ENCODE measurements around the gene BOK.
"Not testable (repeated sequence)": the region's sequence is repeated elsewhere in the genome, so short reads cannot be mapped to it uniquely, and the experiment has no call there.

Gene BOK

GRCh38 chr2:241558532-241559322, at the start of gene BOK:
Gene BOK (plus strand): TSS chr2:241558745. CDS start chr2:241559484, 739 bp downstream.
- no peak for DNase-seq (ENCODE audit: low read depth)

DNA sequence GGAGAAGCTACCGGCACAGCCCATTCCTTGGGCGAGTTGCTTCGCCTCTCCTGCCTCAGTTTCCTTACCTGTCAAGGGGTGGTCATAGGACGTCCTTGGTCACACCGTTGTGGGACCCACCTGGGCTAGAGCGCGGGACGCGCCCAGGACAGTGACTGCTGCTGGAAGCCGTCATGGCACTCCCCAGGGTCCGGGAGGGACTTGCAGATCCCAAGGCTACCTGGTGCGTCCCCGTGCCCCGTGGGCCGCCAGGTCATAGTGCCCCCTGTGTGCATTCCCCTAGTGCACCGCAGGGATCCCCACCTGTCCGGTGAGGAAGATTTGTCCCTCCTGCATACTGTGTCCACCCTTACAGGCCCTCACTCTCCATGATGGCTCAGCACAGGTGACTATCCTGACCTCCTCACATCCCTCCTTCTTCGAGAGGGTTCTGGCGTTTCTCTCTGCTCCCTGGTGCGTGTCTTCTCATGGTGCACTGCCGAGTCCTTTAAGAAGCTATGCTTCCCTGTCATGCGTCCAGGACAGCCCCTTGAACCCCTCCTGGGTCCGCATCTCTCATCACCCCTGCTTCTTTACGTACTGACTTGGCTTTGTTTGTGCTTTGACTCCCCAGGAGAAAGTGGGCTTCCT, 49.3 kb upstream of the BOK start:
- no peak for DNase-seq (ENCODE audit: low read depth)

- DNase-seq (ENCODE audit: low read depth): no peak
Observed at GRCh38 chr2:241511091-241511741, 47.3 kb upstream of the BOK start.

GRCh38 chr2:241514553-241514952, 44.0 kb upstream of the BOK start:
- DNase-seq (ENCODE audit: low read depth): no peak

DNA sequence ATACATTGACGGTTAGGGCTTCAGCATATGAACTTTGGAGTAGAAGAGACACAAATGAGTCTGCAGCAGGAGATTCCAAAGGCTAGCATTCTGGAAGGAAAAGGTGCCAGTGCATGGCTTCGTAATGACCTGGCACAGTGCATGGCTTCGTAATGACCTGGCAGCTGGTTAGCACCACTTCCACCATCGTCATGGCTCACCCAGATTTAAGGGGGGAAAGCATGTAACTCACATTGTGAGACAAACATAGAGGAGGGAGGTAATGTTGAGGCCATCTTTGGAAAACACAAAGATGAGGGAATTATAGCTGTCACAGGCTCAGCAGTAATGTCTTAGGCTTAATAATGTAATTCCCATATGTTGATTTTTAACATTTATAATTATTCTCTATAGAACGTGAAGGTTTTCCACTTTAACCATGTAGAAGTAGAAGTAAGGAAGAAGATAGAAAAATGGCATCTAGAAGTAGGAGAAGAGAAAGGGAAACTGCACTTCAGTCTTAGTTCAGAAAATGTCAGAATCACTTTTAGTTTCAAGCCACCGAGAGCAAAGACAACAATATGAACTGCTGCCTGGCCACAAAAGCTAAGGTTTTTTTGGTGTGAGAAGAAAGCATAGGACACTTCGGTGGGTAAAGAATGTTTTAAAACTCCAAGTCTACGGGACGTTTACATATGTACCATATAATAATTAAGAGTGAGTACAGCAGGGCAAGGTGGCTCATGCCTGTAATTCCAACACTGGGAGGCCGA, 43.4 kb upstream of the BOK start:
- DNase-seq (ENCODE audit: low read depth): no peak

- no peak for DNase-seq (ENCODE audit: low read depth)
Observed at GRCh38 chr2:241516520-241516965, 42.0 kb upstream of the BOK start.

- no peak for DNase-seq (ENCODE audit: low read depth)
Observed at GRCh38 chr2:241517297-241517696, 41.2 kb upstream of the BOK start.

DNA sequence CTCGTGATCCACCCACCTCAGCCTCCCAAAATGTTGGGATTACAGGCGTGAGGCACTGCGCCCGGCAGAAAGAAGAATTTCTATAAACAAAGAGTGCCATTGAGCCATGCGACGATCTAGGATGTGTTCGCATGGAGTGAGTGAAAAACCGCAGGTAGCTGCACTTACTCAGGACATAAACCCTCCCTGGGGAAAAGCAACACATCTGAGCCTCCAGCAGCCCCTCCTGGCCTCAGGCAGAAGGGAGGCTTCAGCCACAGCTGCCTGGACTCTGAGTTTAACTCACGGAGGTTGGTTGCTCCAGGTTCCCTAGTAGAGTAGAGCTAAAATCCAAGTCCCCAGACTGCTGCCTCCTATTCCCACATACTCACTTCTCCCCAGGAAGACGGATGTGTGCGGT, 38.9 kb upstream of the BOK start:
- DNase-seq (ENCODE audit: low read depth): no peak

DNA sequence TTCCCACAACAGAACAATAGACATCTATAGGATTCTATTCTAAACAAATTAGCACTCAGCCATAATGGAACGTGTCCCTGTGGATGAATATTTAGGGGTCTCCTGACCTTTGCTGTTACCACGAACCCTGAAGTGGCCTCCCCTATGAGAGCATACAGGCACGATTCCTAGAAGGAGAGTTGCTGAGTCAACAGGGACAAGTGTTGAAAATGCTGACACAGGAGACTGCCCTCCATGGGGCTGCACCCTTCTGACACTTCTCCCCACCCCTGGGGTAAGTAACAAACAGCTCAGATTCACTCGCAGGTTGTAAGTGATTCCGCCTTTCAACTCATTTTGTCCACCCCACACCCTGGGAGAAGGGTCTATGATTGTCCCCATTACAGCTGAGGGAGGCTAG, 36.1 kb upstream of the BOK start:
- DNase-seq (ENCODE audit: low read depth): no peak

DNA sequence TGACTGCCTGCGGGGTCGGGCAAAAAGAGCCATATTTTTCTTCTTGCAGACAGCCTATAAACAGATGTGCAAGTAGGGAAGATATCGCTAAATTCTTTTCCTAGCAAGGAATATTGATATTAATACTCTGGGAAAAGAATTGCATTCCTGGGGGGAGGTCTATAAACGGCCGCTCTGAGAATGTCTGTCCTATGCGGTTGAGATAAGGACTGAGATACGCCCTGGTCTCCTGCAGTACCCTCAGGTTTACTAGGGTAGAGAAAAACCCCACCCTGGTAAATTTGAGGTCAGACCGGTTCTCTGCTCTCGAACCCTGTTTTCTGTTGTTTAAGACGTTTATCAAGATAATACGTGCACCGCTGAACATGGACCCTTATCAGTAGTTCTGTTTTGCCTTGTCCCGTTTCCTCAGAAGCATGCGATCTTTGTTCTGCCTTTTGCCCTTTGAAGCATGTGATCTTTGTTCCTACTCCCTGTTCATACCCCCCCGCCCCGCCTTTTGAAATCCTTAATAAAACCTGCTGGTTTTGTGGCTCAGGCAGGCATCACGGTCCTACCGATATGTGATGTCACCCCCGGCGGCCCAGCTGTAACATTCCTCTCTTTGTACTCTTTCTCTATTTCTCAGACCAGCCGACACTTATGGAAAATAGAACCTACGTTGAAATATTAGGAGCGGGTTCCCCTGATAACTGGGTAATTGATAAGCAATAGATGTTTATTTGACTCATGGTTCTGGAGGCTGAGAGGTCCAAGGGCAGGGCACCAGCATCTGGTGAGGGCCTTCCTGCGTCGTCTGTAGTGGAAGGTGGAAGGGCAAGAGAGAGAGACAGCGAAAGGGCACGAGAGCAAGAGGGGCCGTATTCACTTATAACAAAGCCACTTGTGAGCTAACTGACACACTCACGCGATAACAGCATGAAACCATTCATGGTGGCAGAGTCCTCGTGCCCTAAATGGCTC, 32.4 kb upstream of the BOK start:
- DNase-seq (ENCODE audit: low read depth): not testable (repeated sequence)

DNA sequence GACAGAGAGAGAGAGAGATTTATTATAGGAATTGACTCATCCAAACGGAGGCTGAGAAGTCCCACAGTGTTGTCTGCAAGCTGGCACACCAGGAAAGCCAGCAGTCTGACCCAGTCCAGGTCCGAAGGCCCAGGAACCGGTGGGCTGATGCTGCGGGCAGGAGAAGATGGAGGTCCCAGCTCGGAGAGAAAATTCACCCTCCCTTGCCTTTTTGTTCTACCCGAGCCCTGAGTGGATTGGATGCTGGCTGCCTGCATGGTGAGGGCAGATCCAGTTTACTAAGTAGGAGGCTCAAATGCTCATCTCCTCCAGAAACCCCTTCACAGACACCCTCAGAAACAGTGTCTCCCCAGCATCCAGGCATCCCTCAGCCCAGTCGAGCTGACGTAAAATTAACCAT, 28.0 kb upstream of the BOK start:
- no peak for DNase-seq (ENCODE audit: low read depth)

GRCh38 chr2:241531161-241531722, 27.3 kb upstream of the BOK start:
- DNase-seq (ENCODE audit: low read depth): no peak

GRCh38 chr2:241532168-241532567, 26.4 kb upstream of the BOK start:
- no peak for DNase-seq (ENCODE audit: low read depth)

DNA sequence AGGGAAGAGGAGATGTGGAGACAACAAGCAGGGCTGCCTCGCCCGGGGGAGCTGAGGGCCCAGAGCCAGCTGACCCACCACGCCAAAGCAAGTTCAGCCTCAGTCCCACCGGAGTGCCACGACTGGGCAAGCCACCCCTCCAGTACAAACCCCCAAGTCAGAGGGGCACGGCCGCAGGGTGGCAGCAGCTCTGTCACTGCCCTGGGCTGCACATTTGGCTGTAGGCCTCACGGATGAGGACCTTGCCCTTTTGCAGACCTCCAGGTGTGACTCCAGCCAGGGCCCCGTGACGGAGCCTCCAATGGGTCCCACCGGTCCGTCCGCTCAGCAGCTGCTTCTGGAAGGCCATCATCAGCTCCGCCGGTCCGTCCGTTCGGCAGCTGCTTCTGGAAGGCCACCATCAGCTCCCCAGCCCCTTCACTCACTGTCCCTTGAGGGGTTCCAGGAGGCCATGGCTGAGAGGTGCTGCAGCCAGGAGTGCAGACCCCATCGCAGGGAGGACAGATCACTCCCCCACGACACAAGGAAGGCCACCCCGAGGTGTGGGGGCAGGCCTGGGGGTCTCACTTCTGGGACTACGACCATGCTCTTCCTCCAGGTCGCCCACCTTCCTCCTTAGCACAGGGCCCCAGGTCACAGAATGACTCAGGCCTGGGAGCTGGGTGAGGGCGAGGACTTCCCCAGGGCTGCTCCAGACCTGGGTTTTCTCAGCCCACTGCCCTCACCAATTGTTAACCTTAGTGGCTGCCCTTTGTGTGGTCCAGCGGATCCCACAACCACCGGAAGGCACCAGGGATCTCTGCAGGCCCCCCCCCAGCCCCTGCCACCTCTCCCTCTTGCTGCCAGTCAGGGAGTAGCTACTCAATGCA, 25.6 kb upstream of the BOK start:
- no peak for DNase-seq (ENCODE audit: low read depth)

DNA sequence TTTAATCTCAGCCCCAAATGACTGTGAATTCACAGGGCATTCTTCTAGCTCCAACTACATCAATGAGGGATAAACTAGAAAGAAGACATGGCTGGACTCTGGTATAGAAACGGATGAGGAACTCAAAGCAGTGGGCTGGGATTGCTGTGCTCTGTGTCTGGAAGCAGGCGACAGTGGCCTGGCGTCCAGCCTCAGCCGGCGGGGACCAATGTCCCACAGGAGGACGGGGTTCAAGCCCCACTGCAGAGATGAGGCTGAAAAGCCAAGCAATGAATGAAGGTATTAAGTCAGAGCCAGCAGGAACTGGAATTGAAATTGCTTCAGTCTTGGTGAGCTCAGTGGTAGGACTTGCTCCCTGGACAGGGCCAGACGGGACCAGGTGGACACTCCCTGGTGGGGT, 24.3 kb upstream of the BOK start:
- DNase-seq (ENCODE audit: low read depth): no peak

DNA sequence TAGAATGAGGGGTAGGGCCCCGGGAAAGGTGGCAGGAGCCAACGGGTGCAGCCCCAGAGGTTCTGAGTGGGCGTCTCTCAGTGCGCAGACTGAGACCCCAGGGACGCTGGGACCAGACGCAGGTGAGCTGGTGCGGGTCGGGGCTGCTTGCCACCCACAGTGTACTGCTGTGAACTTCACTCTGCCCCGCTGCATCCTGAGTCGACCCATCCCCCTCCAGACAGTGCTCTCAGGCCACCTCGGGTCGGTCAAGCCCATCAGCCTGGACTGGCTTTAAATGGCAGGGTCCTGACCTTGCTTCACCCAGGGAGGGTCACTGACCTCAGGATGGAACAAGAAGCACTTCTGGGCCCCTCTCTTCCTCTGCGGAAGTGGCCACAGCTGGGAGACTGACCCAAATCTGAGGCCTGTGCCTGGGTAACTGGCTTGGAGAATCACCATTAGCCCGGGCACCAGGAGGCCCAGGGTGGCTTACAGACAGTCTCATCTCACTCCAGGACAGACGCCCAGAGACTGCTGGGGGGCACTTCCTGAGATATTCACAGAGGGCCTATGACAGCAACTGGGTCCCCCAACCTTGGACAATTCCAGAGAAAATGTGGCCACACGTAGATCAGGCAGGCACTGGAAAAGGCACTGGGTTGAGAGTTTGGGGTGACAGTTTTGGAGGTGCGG, 23.7 kb upstream of the BOK start:
- DNase-seq (ENCODE audit: low read depth): no peak

DNA sequence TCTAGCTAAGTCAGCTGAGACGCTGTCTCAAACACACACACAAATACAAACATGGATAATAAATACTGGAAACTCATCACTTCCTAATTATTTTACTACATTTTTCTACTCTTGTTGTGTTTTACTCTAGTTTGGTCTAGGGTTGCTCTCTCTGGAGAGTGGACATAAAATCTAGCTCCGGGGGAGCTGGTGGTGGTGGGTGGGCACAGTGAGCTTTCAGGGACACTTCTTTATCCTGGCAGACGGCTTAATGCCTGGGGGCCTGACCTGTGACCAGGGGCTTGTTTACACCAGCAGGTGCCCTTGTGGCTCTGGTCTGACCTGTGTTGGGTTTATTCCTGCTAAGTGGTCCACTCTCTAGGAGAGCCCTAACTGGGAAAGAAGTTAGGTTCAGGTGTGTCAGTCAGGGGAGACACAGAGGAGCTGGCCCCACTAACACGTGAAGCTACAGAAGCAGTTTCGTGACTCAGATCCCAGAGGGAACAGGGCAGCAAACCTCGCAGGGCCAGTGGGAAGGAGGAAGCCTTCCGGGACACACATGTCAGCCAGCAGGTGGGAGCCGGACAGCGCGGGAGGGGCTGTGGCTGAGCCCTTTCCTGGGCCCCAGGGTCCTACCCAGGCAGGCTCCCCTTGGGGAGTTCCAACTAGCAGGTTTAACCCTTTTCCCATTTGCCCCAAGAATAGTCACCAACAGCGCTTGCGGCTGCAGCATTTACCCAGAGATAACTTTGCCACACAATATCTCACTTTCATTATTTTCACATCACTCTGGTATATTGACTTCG, 22.5 kb upstream of the BOK start:
- DNase-seq (ENCODE audit: low read depth): no peak

- no peak for DNase-seq (ENCODE audit: low read depth)
Observed at GRCh38 chr2:241538838-241539615, 19.5 kb upstream of the BOK start.

Measured in stimulated activated CD8-positive, alpha-beta memory T cell treated with anti-CD3 and anti-CD28 coated beads, Interleukin-15, amount 100 ng/mL, for 1 hour (primary cell).